Thyroid gland (tissue), 4 donors: ENCODE results near the gene KRTAP4-3. TPM values are rescaled to one million over a fixed set of nuclear protein-coding genes. Genes with fewer than 3 reads are reported as not detected.
"Not testable (repeated sequence)": the region's sequence is repeated elsewhere in the genome, so short reads cannot be mapped to it uniquely, and the experiment has no call there.

Experiments used
- DNase-seq, 2 donors: peaks; one replicate each; pipeline ENCODE4 v3.0.0-alpha.2; 2019
- H3K27ac ChIP-seq, 3 donors: fragments of 200-600 bp; sonication (generic); 1 replicate in 2 of 3; 2 replicates in 1 of 3; pipeline ENCODE4 v1.5.1; 2016 to 2019; ENCODE audit warnings: mild to moderate bottlenecking in 1 of 3, moderate library complexity in 1 of 3
- H3K27me3 ChIP-seq: fragments of 200-600 bp; sonication (generic); one replicate; pipeline ENCODE4 v1.5.1; 2019
- H3K36me3 ChIP-seq, 2 donors: fragments of 200-600 bp; sonication (generic); one replicate each; pipeline ENCODE4 v1.5.1; 2016 to 2019
- H3K4me1 ChIP-seq, 2 donors: fragments of 200-600 bp; sonication (generic); one replicate each; pipeline ENCODE4 v1.5.1; 2017 to 2019
- H3K4me3 ChIP-seq, 3 donors: fragments of 200-600 bp; sonication (generic); replicated peaks in 1 of 3; 1 replicate in 2 of 3; 2 replicates in 1 of 3; pipeline ENCODE4 v1.5.1; 2016; ENCODE audit warnings: mild to moderate bottlenecking in 1 of 3
- H3K9me3 ChIP-seq: fragments of 200-600 bp; sonication (generic); one replicate; pipeline ENCODE4 v1.5.1; 2017
- CTCF ChIP-seq, 6 experiments: fragments of 200-600 bp in 3 of 6; fragments of 450-650 bp in 3 of 6; sonication (generic) in 3 of 6; IDR thresholded peaks; one replicate each; pipeline ENCODE4 v1.5.1; 2016 to 2019; ENCODE audit warnings: antibody characterized with exemption in 6 of 6, mild to moderate bottlenecking in 2 of 6, inconsistent platforms in 1 of 6, moderate library complexity in 1 of 6
- POLR2A ChIP-seq, 2 donors: fragments of 450-650 bp; IDR thresholded peaks; one replicate each; pipeline ENCODE4 v1.6.1; 2017; ENCODE audit warnings: antibody characterized with exemption in 2 of 2, mild to moderate bottlenecking in 2 of 2, moderate library complexity in 1 of 2
- WGBS, 2 donors: methylation state at CpG; one replicate each; pipeline ENCODE4 v1.1.5; 2017; 5-methylcytosine and 5-hydroxymethylcytosine counted together
- intact Hi-C: fragments of 100-400 bp; cut with DNase I; formaldehyde crosslinking; loops from one replicate; pipeline ENCODE4 v1.15.1; 2023
- total RNA-seq, 4 donors: library from RNA; depleted of rRNA; stranded (reverse); fragments of >200 nt; gene quantifications; one replicate each; pipeline ENCODE4 v1.2.3, GENCODE V29; 2016

KRTAP4-3 gene
- total RNA-seq, 4 donors from 2014 or later = not detected

- intact Hi-C loops = no loop called here
- DNase-seq = no peak
- Histone ChIP-seq H3K27me3 (no peaks in the 10 kb centered on the region), H3K27ac (no peak overlapping the region), H3K4me1 (no peaks in the 10 kb centered on the region), H3K4me3 (no peak overlapping the region), H3K9me3 (no peaks in the 10 kb centered on the region), H3K36me3 (no peaks in the 10 kb centered on the region)
- TF ChIP-seq POLR2A (IDR thresholded peaks at IDR 0.05) = no peak
- TF ChIP-seq CTCF (IDR thresholded peaks at IDR 0.05) = no peak
- WGBS, 2 donors = 96 to 97% methylated on average over 2 of the region's 2 CpGs
Measured at GRCh38 chr17:41147531-41148204, 20.4 kb downstream of the KRTAP4-3 start.

- DNase-seq = no peak
- 91 to 94% methylated on average over 2 of the region's 2 CpGs for WGBS, 2 donors
Measured at GRCh38 chr17:41145261-41145660, 22.8 kb downstream of the KRTAP4-3 start.

GRCh38 chr17:41144846-41145245 is 23.2 kb downstream of the KRTAP4-3 start:
- Histone ChIP-seq H3K4me1 (no peaks in the 10 kb centered on the region), H3K27ac (no peak overlapping the region), H3K27me3 (no peaks in the 10 kb centered on the region), H3K36me3 (no peaks in the 10 kb centered on the region), H3K9me3 (no peaks in the 10 kb centered on the region), H3K4me3 (no peak overlapping the region)
- 87 to 91% methylated on average over 1 of the region's 1 CpG for WGBS, 2 donors
- TF ChIP-seq CTCF (IDR thresholded peaks at IDR 0.05) (no peak), POLR2A (IDR thresholded peaks at IDR 0.05) (no peak)
- DNase-seq = no peak
- intact Hi-C loops = no loop called here

More at GRCh38 chr17:41145261-41145660, 22.8 kb downstream of the KRTAP4-3 start:
- Histone ChIP-seq H3K36me3 (no peaks in the 10 kb centered on the region), H3K27ac (no peak overlapping the region), H3K4me1 (no peaks in the 10 kb centered on the region), H3K9me3 (no peaks in the 10 kb centered on the region), H3K27me3 (no peaks in the 10 kb centered on the region), H3K4me3 (no peak overlapping the region)
- intact Hi-C loops = no loop called here
- TF ChIP-seq POLR2A (IDR thresholded peaks at IDR 0.05) (no peak), CTCF (IDR thresholded peaks at IDR 0.05) (no peak)

- intact Hi-C loops = no loop called here
- Histone ChIP-seq H3K27me3 (no peaks in the 10 kb centered on the region), H3K9me3 (no peaks in the 10 kb centered on the region), H3K36me3 (no peaks in the 10 kb centered on the region), H3K4me3 (no peak overlapping the region), H3K27ac (no peak overlapping the region), H3K4me1 (no peaks in the 10 kb centered on the region)
- no peak for DNase-seq
- TF ChIP-seq POLR2A (IDR thresholded peaks at IDR 0.05) (no peak), CTCF (IDR thresholded peaks at IDR 0.05) (no peak)
Measured at GRCh38 chr17:41141361-41141760, 26.7 kb downstream of the KRTAP4-3 start.

- intact Hi-C loops = no loop called here
- Histone ChIP-seq H3K27me3 (no peaks in the 10 kb centered on the region), H3K4me1 (no peaks in the 10 kb centered on the region), H3K4me3 (no peak within 1 kb of the TSS), H3K27ac (no peak within 1 kb of the TSS), H3K9me3 (no peaks in the 10 kb centered on the region), H3K36me3 (no peaks in the 10 kb centered on the region)
- no peak for DNase-seq
- TF ChIP-seq POLR2A (IDR thresholded peaks at IDR 0.05) (no peak), CTCF (IDR thresholded peaks at IDR 0.05) (no peak)
- WGBS, 2 donors = 82 to 93% methylated on average over 5 to 6 of the region's 6 CpGs
Measured at GRCh38 chr17:41140360-41141131, 27.5 kb downstream of the KRTAP4-3 start, which contains the start of gene KRTAP4-6. Gene KRTAP4-6 (minus strand): TSS chr17:41140544. CDS start chr17:41140487, 57 bp downstream.

GRCh38 chr17:41139865-41140264 is 28.2 kb downstream of the KRTAP4-3 start:
- H3K36me3 ChIP-seq, H3K27ac ChIP-seq, H3K27me3 ChIP-seq, DNase-seq, H3K4me3 ChIP-seq, intact Hi-C loops, H3K4me1 ChIP-seq, H3K9me3 ChIP-seq: not testable (repeated sequence)
- WGBS, 2 donors = 90 to 96% methylated on average over 10 to 11 of the region's 12 CpGs
